Measurements from ENCODE around the gene GPR3.

The GPR3 gene

DNA sequence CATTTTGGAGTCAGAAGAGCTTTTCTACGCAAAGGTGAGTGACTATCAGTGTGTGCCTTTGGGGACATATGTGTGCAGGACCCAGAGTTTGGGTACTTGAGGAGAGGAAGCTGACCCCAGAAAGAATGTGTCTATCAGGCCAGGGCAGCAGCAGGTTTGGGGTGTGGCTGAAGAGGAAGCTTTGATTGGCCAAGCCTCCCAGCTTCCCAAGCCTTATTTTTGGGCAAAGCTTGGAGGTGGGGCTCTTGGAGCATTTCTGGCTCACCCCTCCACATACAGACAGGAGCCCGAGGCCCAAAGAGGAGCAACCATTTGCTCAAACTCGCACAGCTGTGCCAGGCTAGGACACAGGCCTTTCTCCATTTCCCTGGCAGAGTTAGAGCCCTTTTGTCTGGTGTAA lies 4.7 kb downstream of the GPR3 start:
- no peak for DNase-seq (ENCODE audit: low read depth)
- H3K9me3 ChIP-seq (ENCODE audit: control insufficient read depth, low read length): no peaks in the 10 kb centered on the region
- no peak overlapping the region for H3K9ac ChIP-seq (ENCODE audit: low read length)
- no peak overlapping the region for H3K4me3 ChIP-seq (ENCODE audit: low read length)
- no peaks in the 10 kb centered on the region for H3K27me3 ChIP-seq (replicated peaks; ENCODE audit: control insufficient read depth, insufficient read depth, low read length)
- peaks cover 40% of the 10 kb centered on the region for H3K4me1 ChIP-seq (ENCODE audit: control insufficient read depth, insufficient read depth, low read length)
- H3K36me3 ChIP-seq (ENCODE audit: control insufficient read depth, insufficient read depth, low read length, severe bottlenecking): no peaks in the 10 kb centered on the region

DNA sequence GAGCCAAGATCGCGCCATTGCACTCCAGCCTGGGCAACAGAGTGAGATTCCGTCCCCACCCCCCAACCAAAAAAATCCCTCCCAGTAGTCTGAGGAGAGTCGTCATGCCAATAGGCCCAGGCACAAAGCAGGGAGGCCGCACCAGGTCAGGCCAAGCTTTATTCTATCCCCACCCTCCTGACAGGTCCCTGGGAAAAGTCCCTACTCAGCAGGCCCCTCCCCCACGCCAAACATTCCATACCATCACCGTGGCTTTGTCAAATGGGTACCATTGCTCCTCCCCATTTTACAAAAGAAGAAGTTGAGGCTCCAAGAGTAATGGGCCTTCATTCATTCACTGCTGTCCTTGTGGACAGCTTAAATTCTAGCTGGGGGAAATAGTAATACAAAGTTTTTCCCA lies 5.3 kb downstream of the GPR3 start:
- H3K27me3 ChIP-seq (replicated peaks; ENCODE audit: control insufficient read depth, insufficient read depth, low read length): no peaks in the 10 kb centered on the region
- no peak overlapping the region for H3K4me3 ChIP-seq (ENCODE audit: low read length)
- DNase-seq (ENCODE audit: low read depth): no peak
- H3K9ac ChIP-seq (ENCODE audit: low read length): no peak overlapping the region
- H3K36me3 ChIP-seq (ENCODE audit: control insufficient read depth, insufficient read depth, low read length, severe bottlenecking): no peaks in the 10 kb centered on the region
- H3K9me3 ChIP-seq (ENCODE audit: control insufficient read depth, low read length): no peaks in the 10 kb centered on the region
- H3K4me1 ChIP-seq (ENCODE audit: control insufficient read depth, insufficient read depth, low read length): peaks cover 43% of the 10 kb centered on the region

DNA sequence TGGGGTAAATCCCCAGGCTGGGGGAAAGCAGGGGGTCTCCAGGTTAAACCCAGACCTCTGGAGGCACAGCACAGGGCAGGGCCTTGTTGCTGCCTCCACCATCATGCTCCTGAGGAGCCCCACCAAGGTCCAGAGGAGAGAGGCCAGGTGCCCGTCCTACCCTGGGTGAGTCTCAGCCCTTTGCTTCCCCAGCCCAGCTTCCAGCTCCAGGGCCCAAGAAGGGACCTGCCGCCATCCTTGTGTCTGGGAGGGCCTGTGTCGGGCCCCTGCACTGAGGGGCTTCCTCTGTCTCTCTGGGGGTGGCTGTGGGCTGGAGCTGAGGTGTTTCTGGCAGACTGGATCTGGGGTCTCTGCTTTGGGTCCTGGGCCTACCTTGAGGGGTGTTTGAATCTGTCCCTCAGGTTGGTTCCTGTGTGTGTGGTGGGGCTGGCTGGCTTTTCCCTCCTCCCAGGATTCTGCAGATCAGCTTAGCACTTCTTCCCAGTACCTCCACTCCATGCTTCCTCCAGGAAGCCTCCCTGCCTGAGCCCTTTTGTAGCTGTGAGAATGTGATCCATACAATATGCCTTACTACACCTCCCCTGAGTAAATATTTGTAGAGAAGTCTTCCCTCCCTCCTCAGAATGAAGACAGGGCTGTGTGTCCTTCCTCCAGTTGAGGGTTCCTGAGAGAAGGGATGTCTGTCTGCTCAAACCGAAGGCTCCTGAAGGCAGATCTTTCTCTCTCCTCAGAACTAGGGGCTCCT lies 6.2 kb downstream of the GPR3 start:
- no peak overlapping the region for H3K4me3 ChIP-seq (ENCODE audit: low read length)
- peaks cover 49% of the 10 kb centered on the region for H3K4me1 ChIP-seq (ENCODE audit: control insufficient read depth, insufficient read depth, low read length)
- no peaks in the 10 kb centered on the region for H3K36me3 ChIP-seq (ENCODE audit: control insufficient read depth, insufficient read depth, low read length, severe bottlenecking)
- peak overlapping the region; percentile 68 for H3K9ac ChIP-seq (ENCODE audit: low read length)
- H3K27me3 ChIP-seq (replicated peaks; ENCODE audit: control insufficient read depth, insufficient read depth, low read length): no peaks in the 10 kb centered on the region
- H3K9me3 ChIP-seq (ENCODE audit: control insufficient read depth, low read length): no peaks in the 10 kb centered on the region
- no peak for DNase-seq (ENCODE audit: low read depth)

DNA sequence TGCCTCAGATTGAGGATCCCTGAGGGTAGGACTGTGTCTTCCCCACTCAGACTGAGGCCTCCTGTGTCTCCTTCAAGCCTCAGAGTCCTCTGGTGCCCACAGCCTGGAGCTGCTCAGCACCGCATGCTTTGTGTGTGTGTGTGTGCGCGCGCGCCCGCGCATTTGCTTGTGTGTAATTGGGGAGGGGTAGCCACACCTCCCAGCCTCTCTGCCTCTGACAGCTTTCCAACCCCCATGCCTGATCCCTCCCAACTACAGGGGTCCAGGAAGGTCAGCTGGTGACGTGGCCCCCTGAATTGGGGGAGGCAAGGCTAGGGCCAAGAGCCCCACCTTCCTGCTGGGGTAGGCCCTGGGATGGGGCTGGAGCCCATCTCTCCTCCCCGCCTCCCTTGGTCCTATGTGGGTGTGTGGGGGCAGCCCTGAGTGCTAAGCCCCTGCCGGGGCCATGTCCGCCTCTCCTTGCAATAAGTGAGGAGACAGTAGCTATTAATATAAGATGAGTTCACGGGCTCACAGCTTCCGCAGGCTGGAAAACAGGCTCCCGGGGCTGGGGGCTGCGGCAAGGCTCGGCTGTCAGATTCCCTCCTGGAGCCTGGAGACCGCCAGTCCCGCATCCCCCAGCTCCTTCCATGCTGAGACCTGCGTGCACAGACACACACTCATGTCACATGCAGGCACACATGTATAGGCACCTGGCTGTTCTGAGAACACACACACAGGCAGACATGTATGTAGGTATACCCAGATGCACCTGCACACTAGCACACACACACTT lies 7.0 kb downstream of the GPR3 start:
- no peak for DNase-seq (ENCODE audit: low read depth)
- no peaks in the 10 kb centered on the region for H3K9me3 ChIP-seq (ENCODE audit: control insufficient read depth, low read length)
- H3K9ac ChIP-seq (ENCODE audit: low read length): peak overlapping the region; percentile 68
- H3K4me3 ChIP-seq (ENCODE audit: low read length): no peak overlapping the region
- no peaks in the 10 kb centered on the region for H3K27me3 ChIP-seq (replicated peaks; ENCODE audit: control insufficient read depth, insufficient read depth, low read length)
- H3K36me3 ChIP-seq (ENCODE audit: control insufficient read depth, insufficient read depth, low read length, severe bottlenecking): no peaks in the 10 kb centered on the region
- peaks cover 57% of the 10 kb centered on the region for H3K4me1 ChIP-seq (ENCODE audit: control insufficient read depth, insufficient read depth, low read length)

- Histone ChIP-seq H3K4me3 (ENCODE audit: low read length) (no peak overlapping the region), H3K27me3 (replicated peaks; ENCODE audit: control insufficient read depth, insufficient read depth, low read length) (no peaks in the 10 kb centered on the region), H3K36me3 (ENCODE audit: control insufficient read depth, insufficient read depth, low read length, severe bottlenecking) (no peaks in the 10 kb centered on the region), H3K4me1 (ENCODE audit: control insufficient read depth, insufficient read depth, low read length) (peaks cover 63% of the 10 kb centered on the region), H3K9ac (ENCODE audit: low read length) (no peak overlapping the region), H3K9me3 (ENCODE audit: control insufficient read depth, low read length) (no peaks in the 10 kb centered on the region)
- no peak for DNase-seq (ENCODE audit: low read depth)
Observed at GRCh38 chr1:27400082-27400962, 7.9 kb downstream of the GPR3 start.

DNA sequence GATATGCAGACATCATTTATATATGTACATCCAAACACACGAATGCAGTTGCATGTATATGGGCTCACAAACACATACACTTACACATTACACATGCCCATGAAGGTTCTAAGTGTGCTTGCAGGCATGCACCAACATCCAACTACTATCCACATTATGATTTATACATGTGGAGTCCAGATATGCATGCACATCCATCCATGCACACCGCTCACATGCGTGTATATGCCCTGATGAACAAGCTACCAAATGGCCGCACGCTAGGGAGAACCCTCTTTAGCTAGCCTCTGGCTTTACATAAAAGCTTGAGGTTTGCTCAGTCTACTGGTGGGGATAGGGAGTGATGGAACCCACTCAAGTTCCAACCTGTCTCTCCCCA lies 8.5 kb downstream of the GPR3 start:
- no peak for DNase-seq (ENCODE audit: low read depth)
- no peak overlapping the region for H3K4me3 ChIP-seq (ENCODE audit: low read length)

DNA sequence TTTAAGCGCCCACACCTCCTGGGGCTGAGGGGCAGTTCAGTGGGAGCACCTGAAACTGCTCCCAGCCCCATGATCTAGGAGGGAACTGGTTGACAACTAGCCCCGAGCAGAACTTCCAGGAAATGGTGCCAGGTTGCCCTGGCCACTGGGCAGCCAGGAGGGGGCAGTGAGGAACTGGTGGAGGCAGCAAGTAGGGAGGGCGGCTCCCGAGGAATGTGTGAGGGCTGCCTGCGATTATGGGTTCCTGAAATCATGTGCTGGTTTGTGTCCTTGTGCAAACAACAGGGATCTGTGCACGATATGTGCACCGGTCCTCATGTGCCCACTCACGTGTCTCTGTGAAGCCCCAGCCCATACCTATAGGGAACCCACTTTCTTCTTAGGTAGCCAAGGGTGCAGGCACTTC lies 9.9 kb downstream of the GPR3 start:
- peak; percentile 72 for DNase-seq (ENCODE audit: low read depth)
- Histone ChIP-seq H3K9ac (ENCODE audit: low read length) (peak overlapping the region; percentile 76), H3K9me3 (ENCODE audit: control insufficient read depth, low read length) (no peaks in the 10 kb centered on the region), H3K27me3 (replicated peaks; ENCODE audit: control insufficient read depth, insufficient read depth, low read length) (no peaks in the 10 kb centered on the region), H3K36me3 (ENCODE audit: control insufficient read depth, insufficient read depth, low read length, severe bottlenecking) (peaks cover 6% of the 10 kb centered on the region), H3K4me3 (ENCODE audit: low read length) (no peak overlapping the region), H3K4me1 (ENCODE audit: control insufficient read depth, insufficient read depth, low read length) (peaks cover 73% of the 10 kb centered on the region)

More for the DNA sequence above, 8.5 kb downstream of the GPR3 start:
- Histone ChIP-seq H3K9me3 (ENCODE audit: control insufficient read depth, low read length) (no peaks in the 10 kb centered on the region), H3K27me3 (replicated peaks; ENCODE audit: control insufficient read depth, insufficient read depth, low read length) (no peaks in the 10 kb centered on the region), H3K36me3 (ENCODE audit: control insufficient read depth, insufficient read depth, low read length, severe bottlenecking) (no peaks in the 10 kb centered on the region), H3K9ac (ENCODE audit: low read length) (no peak overlapping the region), H3K4me1 (ENCODE audit: control insufficient read depth, insufficient read depth, low read length) (peaks cover 68% of the 10 kb centered on the region)

- H3K4me3 ChIP-seq (ENCODE audit: low read length): peak overlapping the region; percentile 40
- peaks cover 73% of the 10 kb centered on the region for H3K4me1 ChIP-seq (ENCODE audit: control insufficient read depth, insufficient read depth, low read length)
- H3K9ac ChIP-seq (ENCODE audit: low read length): peak overlapping the region; percentile 76
- no peaks in the 10 kb centered on the region for H3K9me3 ChIP-seq (ENCODE audit: control insufficient read depth, low read length)
- DNase-seq (ENCODE audit: low read depth): peak; percentile 42
- peaks cover 15% of the 10 kb centered on the region for H3K36me3 ChIP-seq (ENCODE audit: control insufficient read depth, insufficient read depth, low read length, severe bottlenecking)
- no peaks in the 10 kb centered on the region for H3K27me3 ChIP-seq (replicated peaks; ENCODE audit: control insufficient read depth, insufficient read depth, low read length)
Observed at GRCh38 chr1:27403065-27403726, 10.8 kb downstream of the GPR3 start.

DNA sequence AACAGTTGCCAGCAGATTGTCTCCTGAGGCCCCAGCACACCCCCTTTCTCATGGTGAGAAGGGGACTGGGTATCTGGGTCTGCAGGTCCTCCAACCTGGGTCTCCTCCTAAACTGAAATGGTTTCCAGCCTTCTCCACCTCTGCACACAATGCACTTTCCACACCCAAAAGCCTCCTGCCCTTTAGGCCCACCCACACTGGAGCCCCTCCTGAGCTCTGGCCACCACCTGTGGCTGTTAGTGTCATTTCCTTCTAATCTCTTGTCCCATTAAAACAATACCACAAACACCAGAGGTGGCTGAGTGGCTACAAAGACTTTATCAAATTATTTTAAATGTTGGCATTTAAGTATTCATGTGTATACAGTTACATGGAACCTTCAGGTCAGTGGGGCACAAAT lies 11.5 kb downstream of the GPR3 start:
- no peak for DNase-seq (ENCODE audit: low read depth)
- Histone ChIP-seq H3K36me3 (ENCODE audit: control insufficient read depth, insufficient read depth, low read length, severe bottlenecking) (peaks cover 22% of the 10 kb centered on the region), H3K9ac (ENCODE audit: low read length) (peak overlapping the region; percentile 76), H3K4me1 (ENCODE audit: control insufficient read depth, insufficient read depth, low read length) (peaks cover 73% of the 10 kb centered on the region), H3K9me3 (ENCODE audit: control insufficient read depth, low read length) (no peaks in the 10 kb centered on the region), H3K4me3 (ENCODE audit: low read length) (peak overlapping the region; percentile 40), H3K27me3 (replicated peaks; ENCODE audit: control insufficient read depth, insufficient read depth, low read length) (no peaks in the 10 kb centered on the region)

DNA sequence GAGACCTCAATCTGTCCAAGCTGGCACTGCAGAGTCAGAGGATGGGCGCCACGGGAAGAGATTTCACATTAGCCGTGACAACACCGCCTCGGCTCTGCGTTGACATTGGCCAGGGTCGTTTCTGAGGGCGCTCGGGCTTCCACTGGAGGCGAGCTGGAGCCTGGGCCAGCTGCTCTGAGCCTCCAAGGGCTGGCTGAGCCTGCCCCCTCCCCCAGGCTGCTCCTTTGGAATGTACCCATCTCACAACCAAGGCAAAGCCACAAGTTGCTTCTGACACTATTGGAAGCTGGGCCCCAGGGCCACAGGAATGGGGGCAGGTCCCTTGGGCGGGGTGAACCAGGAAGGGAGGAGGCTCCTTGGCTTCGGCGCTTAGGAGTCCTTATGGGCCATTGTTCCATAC lies 12.7 kb downstream of the GPR3 start:
- peak overlapping the region; percentile 76 for H3K9ac ChIP-seq (ENCODE audit: low read length)
- H3K4me3 ChIP-seq (ENCODE audit: low read length): no peak overlapping the region
- H3K27me3 ChIP-seq (replicated peaks; ENCODE audit: control insufficient read depth, insufficient read depth, low read length): no peaks in the 10 kb centered on the region
- H3K36me3 ChIP-seq (ENCODE audit: control insufficient read depth, insufficient read depth, low read length, severe bottlenecking): peaks cover 30% of the 10 kb centered on the region
- H3K9me3 ChIP-seq (ENCODE audit: control insufficient read depth, low read length): no peaks in the 10 kb centered on the region
- DNase-seq (ENCODE audit: low read depth): no peak
- H3K4me1 ChIP-seq (ENCODE audit: control insufficient read depth, insufficient read depth, low read length): peaks cover 62% of the 10 kb centered on the region

All from adipocyte (in vitro differentiated cells).